GM18858 (cell line): ENCODE results near the gene ATP13A4.
A peak's percentile ranks its signal among the peaks of the same experiment; 100 is the strongest.

Source experiments
- ATAC-seq: cut with Tn5 transposase; IDR thresholded peaks from one replicate; pipeline ENCODE4 v1.9.1; 2021; ENCODE audit not compliant: unreplicated experiment

The ATP13A4 gene

DNA sequence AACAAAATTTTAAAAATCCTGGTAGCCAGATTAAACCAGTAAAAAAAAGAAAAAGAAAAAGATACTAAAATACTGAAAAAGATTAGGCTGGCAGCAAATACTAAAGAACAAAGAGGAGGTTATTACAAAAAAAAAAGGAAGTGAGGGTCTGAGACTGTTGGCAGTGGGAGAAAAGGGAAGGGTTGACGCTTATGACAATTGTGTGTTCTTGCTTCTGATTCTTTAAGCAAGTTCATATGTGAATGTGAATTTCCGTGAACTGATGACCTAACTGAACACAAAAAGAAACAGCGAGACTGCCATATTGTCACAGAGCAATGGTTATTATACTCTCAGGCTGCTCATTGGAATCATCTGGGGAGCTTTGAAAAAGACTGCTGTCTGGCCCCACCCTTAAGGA, 56.5 kb downstream of the ATP13A4 start:
- ATAC-seq, result no peak

- no peak for ATAC-seq
Observed at GRCh38 chr3:193496658-193497057, 58.0 kb downstream of the ATP13A4 start.

DNA sequence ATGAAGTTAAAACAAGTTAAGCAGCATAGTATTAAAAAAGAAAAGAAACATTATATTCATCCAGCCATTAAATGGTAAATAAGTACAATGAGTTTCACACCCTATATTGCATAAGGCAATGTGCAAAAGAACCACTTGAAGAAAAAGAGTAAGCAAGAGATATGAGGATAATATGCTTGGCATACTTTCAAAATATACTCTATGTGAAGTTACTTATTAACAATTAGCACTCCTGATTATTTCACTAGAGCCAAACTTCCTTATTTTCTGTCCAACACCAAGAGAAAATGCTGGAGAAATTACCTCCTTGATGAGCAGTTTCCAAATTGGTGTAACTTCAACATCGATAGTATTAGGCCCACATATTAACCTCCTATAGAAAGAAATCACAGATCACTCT, 63.7 kb downstream of the ATP13A4 start:
- no peak for ATAC-seq

GRCh38 chr3:193490580-193490979, 64.1 kb downstream of the ATP13A4 start:
- no peak for ATAC-seq

DNA sequence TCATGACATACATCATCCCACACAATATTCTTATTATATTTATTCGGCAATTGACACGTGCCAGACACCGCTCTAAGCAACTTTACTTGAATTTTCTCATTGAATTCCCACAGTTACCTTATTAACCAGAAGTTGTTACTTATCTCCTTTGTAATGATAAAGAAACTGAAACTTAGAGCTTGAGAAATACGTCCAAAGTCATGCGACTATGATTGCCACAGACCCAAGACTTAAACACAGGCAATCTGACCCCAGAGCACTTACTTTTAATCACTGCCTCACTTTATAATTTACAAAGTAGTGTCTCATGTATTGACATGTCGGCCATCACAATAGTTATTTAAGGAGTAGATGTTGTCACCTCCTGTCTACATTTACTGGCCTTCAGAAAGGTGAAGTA, 64.7 kb downstream of the ATP13A4 start:
- no peak for ATAC-seq

DNA sequence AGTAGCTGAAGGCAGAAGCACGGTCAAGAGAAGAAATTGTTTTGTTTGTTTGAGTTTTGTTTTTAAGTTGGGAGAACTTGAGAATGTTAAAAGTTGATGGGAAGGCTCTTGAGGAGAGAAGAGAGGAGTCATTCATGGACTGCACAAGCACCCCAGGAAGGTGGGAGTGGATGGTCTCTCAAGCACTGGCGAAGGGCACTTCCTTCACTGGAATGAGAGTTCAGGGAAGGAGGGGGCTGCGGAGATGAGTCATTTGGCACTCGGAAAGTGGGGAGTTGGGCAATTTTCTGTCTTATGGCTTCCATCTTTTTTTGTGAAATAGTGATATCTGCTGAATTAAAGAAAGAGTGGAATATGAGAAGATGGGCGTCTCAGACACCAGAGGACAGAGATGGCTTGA, 66.0 kb downstream of the ATP13A4 start:
- no peak for ATAC-seq

GRCh38 chr3:193483988-193484539, 70.6 kb downstream of the ATP13A4 start:
- no peak for ATAC-seq

- no peak for ATAC-seq
Observed at GRCh38 chr3:193481436-193481835, 73.3 kb downstream of the ATP13A4 start.

DNA sequence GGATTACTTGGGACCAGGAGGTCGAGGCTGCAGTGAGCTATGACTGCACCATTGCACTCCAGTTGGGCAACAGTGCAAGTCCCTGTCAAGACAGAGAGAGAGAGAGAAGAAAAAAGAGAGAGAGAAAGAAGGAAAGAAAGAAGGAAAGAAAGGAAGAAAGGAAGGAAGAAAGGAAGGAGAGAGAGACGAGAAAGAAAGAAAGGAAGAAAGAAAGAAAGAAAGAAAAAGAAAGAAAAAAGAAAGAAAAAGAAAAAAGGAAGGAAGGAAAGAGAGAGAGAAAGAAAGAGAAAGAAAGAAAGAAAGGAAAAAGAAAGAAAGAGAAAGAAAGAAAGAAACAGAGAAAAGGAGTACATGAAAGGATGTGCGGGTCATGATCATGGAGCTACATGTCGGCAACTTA, 80.2 kb downstream of the ATP13A4 start:
- no peak for ATAC-seq

DNA sequence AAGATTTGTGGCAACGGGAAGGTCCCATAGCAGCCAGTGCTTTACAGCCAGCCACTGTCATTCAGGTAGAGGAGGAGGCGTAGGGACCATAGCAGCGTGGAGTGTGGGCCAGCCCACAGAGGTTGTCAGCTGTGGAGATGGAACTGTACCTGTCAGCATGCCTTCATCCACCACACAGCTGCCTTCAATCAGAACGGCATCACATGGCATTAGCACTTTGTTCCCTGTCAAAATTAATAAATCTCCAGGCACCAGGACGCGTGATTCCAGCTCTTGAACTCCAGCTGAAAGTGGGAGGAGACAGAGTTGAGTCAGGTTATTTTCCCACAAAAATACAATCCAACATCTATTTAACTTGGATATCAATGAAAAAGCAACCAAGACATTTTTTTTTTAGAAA, 84.0 kb downstream of the ATP13A4 start:
- no peak for ATAC-seq

DNA sequence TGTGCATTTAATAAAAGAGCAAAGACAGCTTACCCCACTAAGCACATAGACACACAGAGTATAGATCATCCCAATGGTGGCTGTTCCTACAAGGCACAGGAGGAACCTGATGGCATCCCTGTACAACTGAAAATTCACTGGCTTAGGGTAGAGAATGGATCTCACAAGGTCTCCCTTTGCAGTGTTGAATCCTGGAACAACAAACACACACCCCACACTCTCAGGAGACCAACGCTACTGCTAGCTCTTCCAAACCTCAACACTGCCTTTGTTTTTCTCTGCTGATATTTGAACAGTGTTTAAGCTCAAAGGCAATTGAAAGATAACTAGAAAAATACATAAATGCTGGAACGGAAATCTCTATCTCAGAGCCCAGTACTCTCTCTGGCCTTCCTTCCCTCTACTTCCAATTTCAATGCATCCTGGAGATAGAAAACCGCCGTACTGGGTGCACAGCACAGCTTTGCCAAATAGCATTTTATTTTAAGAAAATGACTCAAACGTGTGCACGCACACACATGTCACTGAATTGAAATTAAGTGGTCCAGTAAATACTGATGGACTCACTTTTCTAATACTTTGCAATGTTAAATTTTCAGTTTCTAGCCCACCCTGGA, 88.6 kb downstream of the ATP13A4 start:
- no peak for ATAC-seq

- ATAC-seq, result no peak
Observed at GRCh38 chr3:193464889-193465288, 89.8 kb downstream of the ATP13A4 start.

DNA sequence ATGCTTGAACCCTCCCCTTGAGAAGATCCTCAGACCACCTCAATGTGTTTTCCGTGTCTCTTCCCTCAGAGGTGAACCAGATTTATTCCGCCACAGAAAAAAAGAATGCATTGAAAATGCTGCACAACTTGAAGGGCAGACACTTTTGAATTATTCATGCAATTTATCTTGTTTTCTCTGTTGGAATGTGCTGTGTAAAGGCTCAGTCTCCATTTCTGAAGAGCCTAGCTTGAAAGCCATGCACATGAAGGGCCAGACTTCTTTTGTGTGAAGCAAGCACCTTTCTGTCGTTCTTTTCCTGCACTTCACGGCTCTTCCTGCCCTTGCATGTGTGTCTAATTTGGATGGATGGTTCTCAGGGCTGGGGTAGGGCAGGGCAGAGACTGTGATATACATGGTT, 97.2 kb downstream of the ATP13A4 start:
- no peak for ATAC-seq

DNA sequence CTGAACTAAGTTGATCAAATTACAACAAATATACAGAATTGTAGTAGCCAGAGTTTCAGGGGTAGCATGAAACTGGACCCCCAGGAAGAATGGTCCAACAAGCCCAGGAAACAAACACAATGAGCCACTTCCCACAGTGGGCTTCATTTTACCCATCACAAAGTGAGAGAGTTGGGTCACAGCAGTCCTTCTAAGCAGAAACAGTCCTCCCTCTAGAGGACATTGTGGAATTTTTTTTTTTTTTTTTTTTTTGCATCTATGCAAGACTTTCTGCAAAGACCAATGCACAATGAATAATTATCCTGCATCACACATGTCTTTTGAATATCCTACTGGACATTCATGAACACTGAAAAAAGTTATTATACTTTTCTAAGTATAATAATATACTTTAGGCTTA, 102.4 kb downstream of the ATP13A4 start:
- ATAC-seq, result no peak

- no peak for ATAC-seq
Observed at GRCh38 chr3:193451902-193452301, 102.8 kb downstream of the ATP13A4 start.

DNA sequence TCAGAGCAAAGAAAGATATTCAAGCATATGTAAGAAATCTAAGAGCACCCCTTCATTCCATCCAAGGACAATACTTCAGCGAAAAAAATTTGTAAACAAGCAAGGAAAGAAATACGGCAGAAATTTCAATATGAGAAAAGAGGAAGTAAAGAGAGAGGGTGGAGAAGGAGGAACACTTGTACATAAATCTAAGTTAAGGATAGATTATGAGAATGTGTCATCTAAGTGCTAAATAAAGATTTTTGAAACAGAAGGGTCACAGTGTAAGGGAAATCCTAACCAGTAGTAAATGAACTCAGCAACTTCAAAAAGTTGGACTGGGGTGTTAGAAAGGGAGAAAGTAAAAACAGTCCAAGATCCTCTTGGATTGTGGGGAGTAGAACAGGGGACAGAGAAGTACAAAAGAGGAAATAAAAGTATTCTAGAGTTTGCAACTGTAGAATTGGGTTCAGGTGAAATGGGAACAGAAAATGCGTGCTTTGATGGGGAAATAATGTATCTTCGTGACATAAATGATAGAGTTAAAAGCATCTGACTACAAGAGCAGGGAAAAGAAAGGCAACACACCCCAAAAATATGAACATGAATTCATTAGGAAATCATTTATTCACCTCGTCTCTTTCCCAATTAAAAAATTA, 107.6 kb downstream of the ATP13A4 start:
- ATAC-seq, result peak; percentile 50

GRCh38 chr3:193439423-193439822, 115.3 kb downstream of the ATP13A4 start:
- ATAC-seq, result no peak

GRCh38 chr3:193418576-193419373, 135.9 kb downstream of the ATP13A4 start:
- no peak for ATAC-seq

GRCh38 chr3:193416629-193417028, 138.1 kb downstream of the ATP13A4 start:
- no peak for ATAC-seq

DNA sequence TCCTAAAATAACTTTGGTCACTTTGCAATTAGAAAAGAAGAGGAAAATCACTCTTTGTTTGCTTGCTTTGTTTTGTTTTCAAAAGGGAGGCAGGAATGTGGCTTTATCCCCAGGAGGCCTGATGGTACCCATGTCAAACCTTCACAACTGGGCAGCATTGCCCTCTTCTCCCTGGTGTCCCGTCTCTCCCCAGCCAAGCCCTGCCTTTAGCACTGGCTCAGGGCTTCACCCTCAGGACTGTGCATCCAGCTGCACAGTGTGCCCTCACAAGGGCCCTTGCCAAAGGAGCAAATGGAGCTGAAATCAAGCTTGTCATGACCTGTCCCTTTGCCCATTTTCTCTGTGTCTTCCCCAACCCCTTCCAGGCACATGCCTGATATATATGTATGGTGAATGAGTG, 147.0 kb downstream of the ATP13A4 start:
- ATAC-seq, result no peak

- no peak for ATAC-seq
Observed at GRCh38 chr3:193407112-193407511, 147.6 kb downstream of the ATP13A4 start.

DNA sequence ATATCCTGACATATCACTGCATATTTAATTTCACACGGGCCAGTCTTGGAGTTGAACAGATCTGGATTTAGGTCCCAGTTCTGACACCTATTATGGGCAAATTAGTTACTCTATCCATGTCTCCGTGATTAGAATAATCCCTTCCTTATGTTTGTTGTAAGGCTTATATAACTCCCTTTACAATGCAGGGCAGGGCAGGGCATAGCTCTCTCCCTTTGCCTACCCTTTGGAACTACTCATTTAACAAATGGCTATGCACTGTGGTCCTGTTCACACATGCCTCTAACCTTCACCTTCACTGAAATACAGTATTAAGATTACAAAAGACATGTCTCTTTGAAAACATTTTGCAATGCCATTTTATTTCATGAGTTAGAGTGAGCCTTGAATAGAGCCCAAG, 151.4 kb downstream of the ATP13A4 start:
- no peak for ATAC-seq
